HepG2 (cell line): ENCODE results near the gene POLE4. TPM values are rescaled to one million over a fixed set of nuclear protein-coding genes. Genes with fewer than 3 reads are reported as not detected.

ENCODE experiments used
- CC2D1A ChIP-seq: sonication (generic); formaldehyde crosslinking; IDR thresholded peaks from 2 replicates; pipeline ENCODE4 v1.8.1; 2023; ENCODE audit warnings: mild to moderate bottlenecking, missing genetic modification reagents
- ELF4 ChIP-seq: sonication (generic); formaldehyde crosslinking; IDR thresholded peaks from 2 replicates; pipeline ENCODE4 v1.5.0; 2020; ENCODE audit warnings: missing genetic modification reagents, mild to moderate bottlenecking, moderate library complexity, borderline replicate concordance
- EP300 ChIP-seq, 3 experiments: sonication (generic) in 1 of 3; formaldehyde crosslinking in 1 of 3; IDR thresholded peaks; 2 replicates each; pipeline versions ENCODE4 v1.5.1 to v1.6.1; 2011 to 2020; ENCODE audit warnings: low read depth in 2 of 3, low read length in 2 of 3, borderline replicate concordance in 1 of 3, improper control_type of control experiment in 1 of 3, mild to moderate bottlenecking in 1 of 3, missing genetic modification reagents in 1 of 3, moderate library complexity in 1 of 3
- GFI1 ChIP-seq: sonication (generic); formaldehyde crosslinking; IDR thresholded peaks from 2 replicates; pipeline ENCODE4 v1.5.0; 2020; ENCODE audit warnings: missing genetic modification reagents, mild to moderate bottlenecking, borderline replicate concordance
- HOXA9 ChIP-seq: sonication (generic); formaldehyde crosslinking; IDR thresholded peaks from 2 replicates; pipeline ENCODE4 v1.8.1; 2022; ENCODE audit warnings: missing genetic modification reagents, mild to moderate bottlenecking, moderate library complexity, borderline replicate concordance
- IRF2 ChIP-seq: IDR thresholded peaks from 2 replicates; pipeline ENCODE4 v1.6.1; 2018; ENCODE audit warnings: missing genetic modification reagents, missing compliant biosample characterization
- JARID2 ChIP-seq: sonication (generic); formaldehyde crosslinking; IDR thresholded peaks from 2 replicates; pipeline ENCODE4 v1.8.1; 2023; ENCODE audit warnings: missing genetic modification reagents, inconsistent platforms; ENCODE audit not compliant: insufficient replicate concordance
- MIER3 ChIP-seq: IDR thresholded peaks from 2 replicates; pipeline ENCODE4 v1.6.1; 2016; ENCODE audit warnings: missing compliant biosample characterization, borderline replicate concordance
- NAIF1 ChIP-seq: sonication (generic); formaldehyde crosslinking; IDR thresholded peaks from 2 replicates; pipeline ENCODE4 v1.5.0; 2020; ENCODE audit warnings: mild to moderate bottlenecking, missing genetic modification reagents, borderline replicate concordance
- NCOA2 ChIP-seq: sonication (generic); formaldehyde crosslinking; IDR thresholded peaks from 2 replicates; pipeline ENCODE4 v1.8.0; 2022; ENCODE audit warnings: inconsistent platforms
- PAF1 ChIP-seq: IDR thresholded peaks from 2 replicates; pipeline ENCODE4 v1.6.1; 2016; ENCODE audit warnings: missing genetic modification reagents, missing compliant biosample characterization
- POLR2G ChIP-seq: fragments of 200-400 bp; formaldehyde crosslinking; IDR thresholded peaks from 2 replicates; pipeline ENCODE4 v1.6.1; 2018; ENCODE audit warnings: mild to moderate bottlenecking, low read depth, low read length, moderate library complexity
- PPARG ChIP-seq: conservative IDR thresholded peaks from 2 replicates; pipeline ENCODE4 v1.6.1; 2016; ENCODE audit warnings: missing biosample characterization, missing genetic modification reagents
- RBFOX2 ChIP-seq: fragments of 200-400 bp; formaldehyde crosslinking; IDR thresholded peaks from 2 replicates; pipeline ENCODE4 v1.6.1; 2017; ENCODE audit warnings: low read depth, mild to moderate bottlenecking, low read length
- SCMH1 ChIP-seq: sonication (generic); formaldehyde crosslinking; IDR thresholded peaks from 2 replicates; pipeline ENCODE4 v1.9.0; 2021; ENCODE audit warnings: missing genetic modification reagents, mild to moderate bottlenecking, borderline replicate concordance
- TGIF2 ChIP-seq: IDR thresholded peaks from 2 replicates; pipeline ENCODE4 v1.6.1; 2016; ENCODE audit warnings: control low read depth, missing compliant biosample characterization
- TRIM22 ChIP-seq: fragments of 450-650 bp; IDR thresholded peaks from 2 replicates; pipeline ENCODE4 v1.6.1; 2017
- ZBTB2 ChIP-seq: sonication (generic); formaldehyde crosslinking; IDR thresholded peaks from 2 replicates; pipeline ENCODE4 v1.8.0; 2022; ENCODE audit warnings: low read depth, missing genetic modification reagents
- ZBTB42 ChIP-seq: sonication (generic); formaldehyde crosslinking; IDR thresholded peaks from 2 replicates; pipeline ENCODE4 v1.5.0; 2020; ENCODE audit warnings: mild to moderate bottlenecking, missing genetic modification reagents
- ZNF3 ChIP-seq: IDR thresholded peaks from 2 replicates; pipeline ENCODE4 v1.7.0; 2017; ENCODE audit warnings: inconsistent platforms
- ZNF30 ChIP-seq: sonication (generic); formaldehyde crosslinking; IDR thresholded peaks from 2 replicates; pipeline ENCODE4 v1.5.0; 2020; ENCODE audit warnings: mild to moderate bottlenecking, missing genetic modification reagents
- ZNF430 ChIP-seq: sonication (generic); formaldehyde crosslinking; IDR thresholded peaks from 2 replicates; pipeline ENCODE4 v1.9.0; 2021; ENCODE audit warnings: mild to moderate bottlenecking, missing genetic modification reagents
- ZNF629 ChIP-seq: sonication (generic); formaldehyde crosslinking; conservative IDR thresholded peaks from 2 replicates; pipeline ENCODE4 v1.5.0; 2020; ENCODE audit warnings: missing genetic modification reagents
- ZNF660 ChIP-seq: sonication (generic); formaldehyde crosslinking; IDR thresholded peaks from 2 replicates; pipeline ENCODE4 v1.5.1; 2020; ENCODE audit warnings: mild to moderate bottlenecking, low read depth, missing genetic modification reagents, borderline replicate concordance
- ZNF713 ChIP-seq: sonication (generic); formaldehyde crosslinking; IDR thresholded peaks from 2 replicates; pipeline ENCODE4 v1.4.0; 2020; ENCODE audit warnings: mild to moderate bottlenecking, missing genetic modification reagents
- ZSCAN29 ChIP-seq: sonication (generic); formaldehyde crosslinking; conservative IDR thresholded peaks from 2 replicates; pipeline ENCODE4 v1.4.0; 2020; ENCODE audit warnings: mild to moderate bottlenecking, missing genetic modification reagents
- polyA plus RNA-seq, 8 experiments: library from polyadenylated mRNA; depleted of rRNA in 3 of 8; stranded (reverse) in 7 of 8; unstranded in 1 of 8; fragments of >200 nt; fragmentation: Illumina TruSeq in 4 of 8; extraction: Trizol in 4 of 8; gene quantifications; 2 replicates each; pipeline versions ENCODE4 v1.2.1 to v1.2.3, GENCODE V29; 2011 to 2016; ENCODE audit warnings: low read depth in 4 of 8, missing spikeins in 1 of 8, mixed read lengths in 1 of 8; ENCODE audit not compliant: insufficient read depth in 1 of 8
- total RNA-seq, 5 experiments: library from RNA; depleted of rRNA; stranded (reverse); fragments of >200 nt; fragmentation: Illumina TruSeq; extraction: Trizol; gene quantifications; 2 replicates each; pipeline ENCODE4 v1.2.3, GENCODE V29; 2016; ENCODE audit warnings: low read depth in 1 of 5
- TF ChIP-seq, protein P1 (sequence below): IDR thresholded peaks from 2 replicates; pipeline ENCODE4 v1.6.1; 2016; ENCODE audit warnings: mild to moderate bottlenecking
- TF ChIP-seq, protein P2 (sequence below): sonication (generic); formaldehyde crosslinking; IDR thresholded peaks from 2 replicates; pipeline ENCODE4 v1.4.0; 2020; ENCODE audit warnings: missing genetic modification reagents

The POLE4 gene
- total and polyA plus RNA-seq, 2 of the 13 experiments (the other 11 are each of a cell fraction or from before 2014, with no cell fraction given), result 106 to 116 TPM

- TF ChIP-seq PPARG (CRISPR knock-in tag), result no peak
- TF ChIP-seq ZSCAN29 (CRISPR knock-in tag), result no peak
- TF ChIP-seq, protein P1, sequence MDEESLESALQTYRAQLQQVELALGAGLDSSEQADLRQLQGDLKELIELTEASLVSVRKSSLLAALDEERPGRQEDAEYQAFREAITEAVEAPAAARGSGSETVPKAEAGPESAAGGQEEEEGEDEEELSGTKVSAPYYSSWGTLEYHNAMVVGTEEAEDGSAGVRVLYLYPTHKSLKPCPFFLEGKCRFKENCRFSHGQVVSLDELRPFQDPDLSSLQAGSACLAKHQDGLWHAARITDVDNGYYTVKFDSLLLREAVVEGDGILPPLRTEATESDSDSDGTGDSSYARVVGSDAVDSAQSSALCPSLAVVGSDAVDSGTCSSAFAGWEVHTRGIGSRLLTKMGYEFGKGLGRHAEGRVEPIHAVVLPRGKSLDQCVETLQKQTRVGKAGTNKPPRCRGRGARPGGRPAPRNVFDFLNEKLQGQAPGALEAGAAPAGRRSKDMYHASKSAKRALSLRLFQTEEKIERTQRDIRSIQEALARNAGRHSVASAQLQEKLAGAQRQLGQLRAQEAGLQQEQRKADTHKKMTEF (CRISPR knock-in tag), result peak; percentile 23; the same call in 1 of the 2 replicates
- TF ChIP-seq ZNF30 (CRISPR knock-in tag), result no peak
- TF ChIP-seq MIER3 (CRISPR knock-in tag), result no peak
- no peak for TF ChIP-seq ZNF660 (CRISPR knock-in tag)
- TF ChIP-seq ZBTB42, result no peak
- TF ChIP-seq EP300 (IDR thresholded peaks at IDR 0.05; ENCODE audit: low read depth in 2 of 2, low read length in 2 of 2), result 0 out of 4 replicates have a peak, but pooled peaks of 1 of the 2 experiments have one; percentile 2
- TF ChIP-seq EP300 (CRISPR knock-in tag; IDR thresholded peaks at IDR 0.05; ENCODE audit: borderline replicate concordance), result no peak
- no peak for TF ChIP-seq PAF1 (CRISPR knock-in tag)
- TF ChIP-seq ELF4, result no peak
- no peak for TF ChIP-seq GFI1 (CRISPR knock-in tag)
- no peak for TF ChIP-seq SCMH1 (CRISPR knock-in tag)
- TF ChIP-seq ZNF430 (CRISPR knock-in tag), result no peak
- TF ChIP-seq IRF2, result no peak
- TF ChIP-seq TRIM22, result no peak
- no peak for TF ChIP-seq JARID2 (CRISPR knock-in tag)
- no peak for TF ChIP-seq POLR2G
- no peak for TF ChIP-seq ZNF629
- TF ChIP-seq TGIF2 (CRISPR knock-in tag), result no peak
- TF ChIP-seq, protein P2, sequence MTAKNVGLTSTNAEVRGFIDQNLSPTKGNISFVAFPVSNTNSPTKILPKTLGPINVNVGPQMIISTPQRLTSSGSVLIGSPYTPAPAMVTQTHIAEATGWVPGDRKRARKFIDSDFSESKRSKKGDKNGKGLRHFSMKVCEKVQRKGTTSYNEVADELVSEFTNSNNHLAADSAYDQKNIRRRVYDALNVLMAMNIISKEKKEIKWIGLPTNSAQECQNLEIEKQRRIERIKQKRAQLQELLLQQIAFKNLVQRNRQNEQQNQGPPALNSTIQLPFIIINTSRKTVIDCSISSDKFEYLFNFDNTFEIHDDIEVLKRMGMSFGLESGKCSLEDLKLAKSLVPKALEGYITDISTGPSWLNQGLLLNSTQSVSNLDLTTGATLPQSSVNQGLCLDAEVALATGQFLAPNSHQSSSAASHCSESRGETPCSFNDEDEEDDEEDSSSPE (CRISPR knock-in tag), result no peak
- TF ChIP-seq RBFOX2, result no peak
- TF ChIP-seq NAIF1, result no peak
- TF ChIP-seq NCOA2 (CRISPR knock-in tag), result no peak
- no peak for TF ChIP-seq ZNF713 (CRISPR knock-in tag)
- no peak for TF ChIP-seq CC2D1A (CRISPR knock-in tag)
- no peak for TF ChIP-seq HOXA9 (CRISPR knock-in tag)
- no peak for TF ChIP-seq ZNF3 (CRISPR knock-in tag)
- no peak for TF ChIP-seq ZBTB2 (CRISPR knock-in tag)
Observed at GRCh38 chr2:74952575-74952974, 5.9 kb upstream of the POLE4 start (continued).
